ENCODE data around the gene ALMS1.

DNA sequence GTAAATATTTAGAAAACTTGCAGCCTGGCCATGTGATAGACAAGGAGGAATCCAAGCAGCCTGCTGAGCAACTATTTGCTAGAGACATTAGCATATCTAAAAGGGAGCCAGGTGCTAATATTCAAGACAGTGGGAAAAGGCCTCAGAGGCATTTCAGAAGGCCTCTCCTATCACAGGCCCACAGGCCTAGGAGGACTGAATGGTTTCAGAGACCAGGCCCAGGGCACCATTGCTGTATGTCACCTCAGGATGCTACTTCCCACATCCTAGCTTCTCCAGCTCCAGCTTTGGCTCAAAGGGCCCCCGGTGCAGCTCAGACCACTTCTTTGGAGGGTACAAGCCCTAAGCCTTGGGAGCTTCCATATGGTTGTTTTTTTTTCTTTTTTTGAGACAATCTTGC, 252.8 kb downstream of the ALMS1 start:
- TF ChIP-seq, protein P1, sequence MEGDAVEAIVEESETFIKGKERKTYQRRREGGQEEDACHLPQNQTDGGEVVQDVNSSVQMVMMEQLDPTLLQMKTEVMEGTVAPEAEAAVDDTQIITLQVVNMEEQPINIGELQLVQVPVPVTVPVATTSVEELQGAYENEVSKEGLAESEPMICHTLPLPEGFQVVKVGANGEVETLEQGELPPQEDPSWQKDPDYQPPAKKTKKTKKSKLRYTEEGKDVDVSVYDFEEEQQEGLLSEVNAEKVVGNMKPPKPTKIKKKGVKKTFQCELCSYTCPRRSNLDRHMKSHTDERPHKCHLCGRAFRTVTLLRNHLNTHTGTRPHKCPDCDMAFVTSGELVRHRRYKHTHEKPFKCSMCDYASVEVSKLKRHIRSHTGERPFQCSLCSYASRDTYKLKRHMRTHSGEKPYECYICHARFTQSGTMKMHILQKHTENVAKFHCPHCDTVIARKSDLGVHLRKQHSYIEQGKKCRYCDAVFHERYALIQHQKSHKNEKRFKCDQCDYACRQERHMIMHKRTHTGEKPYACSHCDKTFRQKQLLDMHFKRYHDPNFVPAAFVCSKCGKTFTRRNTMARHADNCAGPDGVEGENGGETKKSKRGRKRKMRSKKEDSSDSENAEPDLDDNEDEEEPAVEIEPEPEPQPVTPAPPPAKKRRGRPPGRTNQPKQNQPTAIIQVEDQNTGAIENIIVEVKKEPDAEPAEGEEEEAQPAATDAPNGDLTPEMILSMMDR (IDR thresholded peaks at IDR 0.05; ENCODE audit: borderline replicate concordance, extremely low read depth, low read length, poor library complexity, severe bottlenecking) = no peak
- no peak for TF ChIP-seq EZH2 (IDR thresholded peaks at IDR 0.05; ENCODE audit: borderline replicate concordance, low read depth, low read length, severe bottlenecking)
